NCI-H748 (cell line): ENCODE results near the gene AFMID.
"Not testable (repeated sequence)": the region's sequence is repeated elsewhere in the genome, so short reads cannot be mapped to it uniquely, and the experiment has no call there.

Experiments
- DNase-seq: peaks from one replicate; lab custom pipeline; 2025; ENCODE audit not compliant: unreplicated experiment; lab: John Stamatoyannopoulos, UW

AFMID gene, protein sequence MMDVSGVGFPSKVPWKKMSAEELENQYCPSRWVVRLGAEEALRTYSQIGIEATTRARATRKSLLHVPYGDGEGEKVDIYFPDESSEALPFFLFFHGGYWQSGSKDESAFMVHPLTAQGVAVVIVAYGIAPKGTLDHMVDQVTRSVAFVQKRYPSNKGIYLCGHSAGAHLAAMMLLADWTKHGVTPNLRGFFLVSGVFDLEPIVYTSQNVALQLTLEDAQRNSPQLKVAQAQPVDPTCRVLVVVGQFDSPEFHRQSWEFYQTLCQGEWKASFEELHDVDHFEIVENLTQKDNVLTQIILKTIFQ

DNA sequence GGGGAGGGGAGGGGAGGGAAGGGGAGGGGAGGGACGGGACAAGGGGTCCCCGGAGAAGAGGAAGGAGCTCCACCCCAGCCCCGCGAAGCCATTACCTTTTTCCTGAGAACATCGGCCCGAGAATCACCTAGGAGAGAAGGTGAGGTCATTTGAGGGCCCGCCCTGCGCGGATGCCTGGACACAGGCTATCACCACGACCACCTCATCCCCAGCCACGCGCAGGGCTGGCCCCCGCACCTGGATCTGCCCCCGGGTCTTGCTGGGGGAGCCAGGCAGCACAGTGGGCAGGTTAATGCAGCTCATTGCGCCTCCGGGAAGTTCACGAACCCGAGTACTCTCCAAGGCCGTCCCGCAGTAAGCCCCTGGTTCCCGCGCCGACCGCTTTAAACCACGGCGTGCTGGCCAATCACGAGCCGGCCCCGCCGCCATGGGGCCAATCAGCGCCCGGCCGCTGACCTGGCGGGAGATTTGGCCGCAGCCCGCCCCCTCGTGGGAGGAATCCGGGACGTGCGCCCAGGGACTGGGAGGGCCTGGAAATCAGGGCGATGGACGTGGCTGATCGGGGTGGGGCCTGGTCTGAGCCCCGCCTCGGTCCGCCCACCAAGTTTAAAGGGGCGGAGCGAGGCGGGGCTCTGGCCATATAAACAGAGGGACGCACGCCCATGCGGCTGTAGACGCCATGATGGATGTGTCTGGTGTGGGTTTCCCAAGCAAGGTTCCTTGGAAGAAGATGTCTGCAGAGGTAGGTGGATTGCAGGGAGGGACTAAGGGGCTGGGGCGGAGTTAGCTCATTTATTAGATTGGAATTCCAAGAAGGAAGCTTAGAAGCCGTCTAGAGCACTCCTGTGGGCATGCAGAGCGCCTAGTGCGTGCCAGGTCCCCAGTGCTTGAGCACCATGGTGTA, at the start of gene AFMID, which contains the start of gene TK1:
Gene AFMID, plus strand, starts transcription at position 671 of the 904 bp plus-strand sequence. Its CDS starts 9 bp downstream, at position 680.
Gene TK1, minus strand, starts transcription at position 361 of the 904 bp plus-strand sequence. Its CDS starts 58 bp downstream, at position 303.
- DNase-seq: peak; percentile 92

DNA sequence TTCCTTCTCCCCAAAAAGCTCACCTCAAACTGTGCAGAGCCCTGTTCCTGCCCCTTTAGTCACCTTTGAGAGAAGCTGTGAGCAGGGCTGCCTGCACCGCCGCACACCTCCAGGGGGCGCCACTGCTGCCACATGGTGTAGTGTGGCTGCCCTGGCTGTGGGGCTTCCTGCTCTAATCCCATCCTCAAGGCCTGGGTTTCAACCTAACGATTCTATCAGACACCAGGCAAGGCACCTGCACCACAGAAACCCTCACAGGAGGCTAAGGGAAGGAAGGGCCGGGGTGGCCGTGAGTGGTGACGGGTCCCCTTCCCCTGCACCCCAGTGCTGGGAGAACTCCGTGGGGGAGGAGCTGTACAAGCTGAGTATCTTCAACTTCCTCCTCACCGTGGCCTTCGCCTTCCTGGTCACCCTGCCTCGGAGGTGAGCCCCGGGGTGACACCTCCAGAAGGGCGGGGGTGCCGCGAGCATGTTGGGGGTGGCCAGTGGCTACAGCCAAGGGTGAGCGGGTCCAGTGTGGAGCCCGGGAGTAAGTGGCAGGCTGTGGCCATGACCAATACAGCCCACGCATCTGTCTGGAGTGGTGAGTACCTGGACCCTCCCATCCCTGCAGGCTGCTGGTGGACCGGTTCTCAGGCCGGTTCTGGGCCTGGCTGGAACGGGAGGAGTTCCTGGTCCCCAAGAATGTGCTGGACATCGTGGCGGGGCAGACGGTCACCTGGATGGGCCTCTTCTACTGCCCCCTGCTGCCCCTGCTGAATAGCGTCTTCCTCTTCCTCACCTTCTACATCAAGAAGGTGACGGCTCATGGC, 49.6 kb upstream of the AFMID start:
- no peak for DNase-seq

DNA sequence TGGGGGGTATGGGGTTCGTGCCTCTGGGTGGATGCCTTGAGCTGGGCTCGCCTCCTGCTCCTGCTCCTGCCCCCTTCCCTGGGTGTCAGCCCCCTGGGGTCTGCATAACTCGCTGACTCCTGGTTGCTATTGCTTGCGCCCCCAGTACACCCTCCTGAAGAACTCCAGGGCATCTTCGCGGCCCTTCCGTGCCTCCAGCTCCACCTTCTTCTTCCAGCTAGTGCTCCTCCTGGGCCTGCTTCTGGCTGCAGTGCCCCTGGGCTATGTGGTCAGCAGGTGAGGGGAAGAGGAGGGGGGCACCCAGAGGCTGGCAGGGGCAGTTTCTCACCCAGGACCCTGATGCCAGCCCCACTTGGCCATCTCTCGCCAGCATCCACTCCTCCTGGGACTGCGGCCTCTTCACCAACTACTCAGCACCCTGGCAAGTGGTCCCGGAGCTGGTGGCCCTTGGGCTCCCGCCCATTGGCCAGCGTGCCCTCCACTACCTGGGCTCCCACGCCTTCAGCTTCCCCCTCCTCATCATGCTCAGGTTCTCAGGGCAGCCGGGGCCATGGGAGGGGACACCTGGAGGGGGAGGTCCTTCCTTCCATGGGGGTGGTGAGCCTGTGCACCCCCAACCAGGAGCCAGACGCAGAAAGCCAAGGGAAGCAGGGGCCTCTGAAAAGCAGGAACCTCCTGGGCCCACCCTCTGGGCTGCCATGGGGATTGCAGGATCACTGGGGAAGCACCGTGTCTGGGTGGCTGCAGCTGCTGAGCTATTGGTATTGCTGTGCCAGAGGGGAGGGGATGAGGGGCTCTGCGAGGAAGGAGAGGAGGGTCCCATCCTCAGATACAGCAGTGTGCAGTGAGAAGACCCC, 48.7 kb upstream of the AFMID start:
- no peak for DNase-seq

DNA sequence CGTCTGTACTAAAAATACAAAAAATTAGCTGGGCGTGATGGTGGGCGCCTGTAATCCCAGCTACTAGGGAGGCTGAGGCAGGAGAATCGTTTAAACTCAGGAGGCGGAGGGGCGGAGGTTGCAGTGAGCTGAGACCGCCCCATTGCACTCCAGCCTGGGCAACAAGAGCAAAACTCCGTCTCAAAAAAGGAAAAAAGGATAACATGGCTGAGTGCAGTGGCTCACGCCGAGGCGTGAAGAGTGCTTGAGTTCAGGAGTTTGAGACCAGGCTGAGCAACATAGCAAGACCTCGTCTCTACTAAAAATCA, 47.3 kb upstream of the AFMID start:
- not testable (repeated sequence) for DNase-seq

DNA sequence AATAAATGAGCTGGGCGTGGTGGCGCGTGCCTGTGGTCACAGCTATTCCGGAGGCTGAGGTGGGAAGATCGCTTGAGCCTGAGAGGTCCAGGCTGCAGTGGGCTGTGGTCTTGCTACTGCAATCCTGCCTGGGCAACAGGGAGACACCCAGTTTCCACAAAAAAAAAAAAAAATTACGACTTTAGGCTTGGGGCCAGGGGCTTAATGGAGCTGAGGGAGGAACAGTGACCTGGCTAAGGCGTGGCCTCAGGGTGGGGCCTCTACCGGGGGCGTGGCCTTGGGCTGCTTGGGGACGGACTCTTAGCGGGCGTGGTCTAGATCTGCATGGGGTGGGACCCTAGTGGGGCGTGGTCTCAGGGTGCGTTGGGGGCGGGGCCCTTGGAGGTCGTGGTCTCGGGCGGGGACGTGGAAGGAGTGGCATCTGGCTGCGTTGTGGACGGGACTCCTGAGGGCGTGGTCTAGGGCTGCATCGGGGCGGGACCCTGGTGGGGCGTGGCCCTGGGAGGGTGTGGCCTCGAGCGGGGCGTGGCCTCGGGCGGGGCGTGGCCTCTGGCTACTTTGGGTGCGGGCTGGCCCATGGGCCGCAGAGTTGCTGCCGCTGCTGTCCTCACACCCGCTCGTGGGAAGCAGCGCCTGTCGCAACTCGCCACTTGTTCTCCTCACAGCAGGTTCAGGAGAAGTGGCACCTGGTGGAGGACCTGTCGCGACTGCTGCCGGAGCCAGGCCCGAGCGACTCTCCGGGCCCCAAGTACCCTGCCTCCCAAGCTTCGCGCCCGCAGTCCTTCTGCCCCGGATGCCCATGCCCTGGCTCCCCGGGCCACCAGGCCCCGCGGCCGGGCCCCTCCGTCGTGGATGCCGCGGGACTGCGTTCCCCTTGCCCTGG, 46.8 kb upstream of the AFMID start:
- DNase-seq: peak; percentile 90

DNA sequence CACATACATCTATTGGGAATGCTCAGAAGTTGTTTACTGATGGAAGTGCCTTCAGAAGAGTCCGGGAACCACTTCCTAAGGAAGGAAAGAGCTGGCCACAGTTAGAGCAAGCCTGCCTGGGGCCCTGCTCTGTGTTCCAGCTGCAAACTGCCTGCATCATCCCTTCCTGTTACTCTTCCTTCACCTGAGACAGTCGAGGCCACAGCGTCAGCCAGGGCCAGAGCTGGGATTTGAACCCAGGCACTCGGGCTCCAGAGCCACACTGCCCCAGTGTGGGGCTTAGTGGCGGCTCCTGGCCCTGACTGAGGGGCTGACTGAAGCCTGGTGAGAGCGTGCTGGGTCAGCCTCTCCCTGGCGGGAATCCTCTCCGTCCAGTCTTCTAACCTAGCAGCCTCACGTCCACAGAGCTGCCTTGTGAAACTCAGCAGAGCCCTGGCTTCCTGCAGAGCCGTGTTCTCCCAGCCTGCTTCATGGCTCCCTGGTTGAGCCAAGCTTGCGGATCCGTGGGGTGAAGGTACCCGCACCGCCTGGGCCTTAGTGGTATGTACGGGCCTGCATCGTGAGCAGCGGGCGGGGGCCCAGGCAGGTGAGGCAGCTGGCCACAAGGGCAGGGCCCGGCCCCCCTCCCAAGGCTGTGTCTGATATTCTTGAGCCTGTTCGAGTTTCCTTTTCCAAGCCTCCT, 45.6 kb upstream of the AFMID start:
- DNase-seq: no peak

DNA sequence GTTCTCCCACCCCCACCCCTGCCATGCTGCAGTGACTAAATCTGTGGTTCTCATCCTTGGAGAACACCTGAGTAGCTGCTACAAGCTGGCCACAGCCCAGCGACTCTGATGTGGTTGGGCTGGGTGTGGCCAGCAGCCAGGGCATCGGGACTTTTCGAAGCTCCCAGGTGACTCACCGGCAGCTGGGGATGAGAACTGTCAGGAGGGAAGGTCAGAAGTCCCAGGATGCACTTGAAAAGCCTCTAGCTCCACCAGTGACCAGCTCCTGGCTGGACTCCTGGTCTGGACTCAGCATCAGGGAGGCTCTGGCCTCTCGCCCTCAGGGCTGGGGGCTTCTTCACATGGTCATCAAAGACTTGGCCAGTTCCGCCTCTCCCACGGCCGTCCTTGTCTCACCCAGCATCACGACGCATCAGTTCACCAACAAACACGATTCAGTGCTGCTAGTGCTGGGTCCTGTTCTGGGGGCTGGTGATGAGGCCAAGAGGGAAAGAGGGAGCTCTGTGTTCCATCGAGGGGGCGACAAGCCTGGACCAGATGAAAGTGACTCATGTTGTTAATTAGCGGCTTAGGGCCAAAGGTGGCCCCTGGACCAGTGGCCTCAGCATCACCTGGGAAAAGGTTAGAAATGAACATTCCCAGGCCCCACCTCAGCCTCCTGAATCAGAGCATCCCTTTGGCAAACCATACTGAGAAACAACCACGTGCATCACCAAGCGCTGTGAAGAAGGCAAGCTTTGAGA, 44.9 kb upstream of the AFMID start:
- DNase-seq: no peak

DNA sequence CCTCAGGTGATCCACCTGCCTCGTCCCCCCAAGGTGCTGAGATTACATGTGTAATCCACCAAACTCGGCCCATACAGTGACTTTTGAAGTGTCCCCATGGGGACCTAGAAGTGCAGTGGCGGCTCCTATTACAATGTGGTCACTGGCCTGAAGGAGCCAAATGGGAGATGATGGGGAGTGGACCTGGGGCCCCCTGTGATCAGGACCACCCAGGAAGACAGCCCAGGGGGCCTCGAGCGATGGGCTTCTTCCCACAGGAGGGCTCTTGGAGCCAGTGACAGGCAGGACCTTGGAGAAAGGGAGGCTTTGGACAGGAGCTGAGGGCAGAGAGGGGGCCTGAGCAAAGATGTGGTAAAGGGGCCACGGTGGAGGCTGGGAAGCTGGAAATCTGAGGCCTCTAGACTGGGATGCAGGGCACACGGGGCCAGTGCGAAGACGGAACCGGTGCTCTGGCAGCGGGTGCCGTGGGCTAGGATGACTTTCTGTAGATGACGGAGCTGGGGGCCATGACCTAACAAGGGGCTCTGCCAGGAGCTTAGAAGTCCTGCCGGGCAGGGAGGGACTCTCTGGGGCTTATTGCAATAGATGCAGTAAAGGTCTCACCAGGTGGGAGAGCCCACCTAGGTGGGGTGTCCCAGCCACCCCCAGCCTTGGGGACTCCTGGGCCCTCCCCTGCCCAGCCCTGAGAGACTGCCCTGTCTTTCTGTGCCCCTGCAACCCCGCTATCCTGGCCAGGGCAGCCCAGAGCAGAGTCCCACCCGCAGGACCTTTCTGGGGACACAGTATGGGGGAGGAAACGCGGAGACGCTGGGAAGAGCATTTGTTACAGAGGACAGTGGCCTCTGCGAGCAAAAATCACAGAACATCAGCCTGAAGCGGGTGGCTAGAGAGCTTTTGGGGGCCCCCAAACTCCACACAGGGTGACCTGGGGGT, 43.7 kb upstream of the AFMID start:
- DNase-seq: no peak

DNA sequence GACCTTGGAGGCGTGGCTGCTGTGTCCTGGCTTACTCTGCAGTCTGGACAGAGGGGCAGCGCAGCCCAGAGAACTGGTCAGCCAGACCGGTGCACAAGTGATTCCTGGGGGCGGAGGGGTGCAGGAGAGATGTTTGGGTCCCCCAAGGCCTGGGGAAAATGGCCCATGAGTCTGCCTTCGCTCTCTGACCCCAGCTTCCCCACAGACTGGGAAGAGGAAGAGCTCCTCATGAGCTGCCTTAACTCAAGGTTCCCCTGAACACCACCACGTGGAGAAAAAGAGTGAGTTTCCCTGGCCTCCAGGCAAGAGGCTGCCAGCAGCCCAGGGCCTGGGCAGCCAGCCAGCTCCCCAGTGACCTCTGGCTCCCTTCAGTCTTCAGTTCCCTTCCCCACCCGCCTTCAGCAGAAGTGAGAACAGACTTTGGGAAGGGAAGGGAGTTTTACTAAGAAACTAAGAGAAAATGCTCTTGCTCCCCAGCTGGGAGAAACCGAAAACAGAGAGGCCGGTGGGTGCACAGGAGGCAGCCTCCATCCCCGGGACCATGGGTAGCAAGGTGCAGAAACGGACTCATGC, 42.9 kb upstream of the AFMID start:
- DNase-seq: no peak

DNA sequence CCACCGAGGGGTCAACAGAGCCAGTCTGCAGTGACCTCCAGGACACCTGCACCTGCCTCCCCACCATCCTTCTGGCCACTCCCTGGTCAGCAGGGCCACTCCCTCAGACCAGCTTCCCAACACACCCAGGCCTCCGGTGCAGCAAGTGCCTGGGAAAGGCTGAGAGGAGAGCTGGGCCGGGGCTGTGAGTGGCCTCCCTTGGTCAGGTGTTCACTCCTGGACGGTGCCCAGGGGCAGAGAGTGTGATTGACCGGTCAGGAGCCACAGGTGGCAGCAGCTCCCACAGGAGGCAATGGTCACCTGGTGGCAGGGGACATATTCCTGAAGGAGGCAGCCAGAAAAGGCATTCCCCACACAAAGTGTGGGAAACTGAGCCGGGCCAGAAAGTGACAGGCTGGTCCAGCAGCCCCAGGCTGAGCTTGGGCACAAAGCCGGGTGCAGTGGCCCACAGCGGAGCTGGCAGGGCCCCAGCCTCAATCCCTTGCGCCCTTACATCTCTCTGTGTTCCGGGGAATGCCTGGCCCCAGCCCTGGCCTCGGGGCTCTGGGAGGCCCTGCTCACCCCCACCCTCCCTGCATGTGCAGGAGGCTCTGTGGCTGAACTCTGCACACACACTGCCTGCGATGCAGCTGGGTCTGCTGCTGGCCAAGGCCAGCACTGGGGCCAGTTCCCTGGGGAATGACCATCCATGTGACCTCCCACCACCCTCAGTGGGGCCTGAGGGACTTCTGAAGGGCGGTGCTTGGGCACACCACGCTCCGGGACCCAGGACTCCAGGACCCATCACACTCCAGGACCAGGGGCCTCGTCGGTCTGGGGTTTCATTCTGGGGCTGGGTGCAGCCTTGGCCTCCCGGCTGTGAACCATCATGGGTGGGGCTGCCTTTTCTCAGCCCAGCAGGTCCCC, 42.2 kb upstream of the AFMID start:
- no peak for DNase-seq

DNA sequence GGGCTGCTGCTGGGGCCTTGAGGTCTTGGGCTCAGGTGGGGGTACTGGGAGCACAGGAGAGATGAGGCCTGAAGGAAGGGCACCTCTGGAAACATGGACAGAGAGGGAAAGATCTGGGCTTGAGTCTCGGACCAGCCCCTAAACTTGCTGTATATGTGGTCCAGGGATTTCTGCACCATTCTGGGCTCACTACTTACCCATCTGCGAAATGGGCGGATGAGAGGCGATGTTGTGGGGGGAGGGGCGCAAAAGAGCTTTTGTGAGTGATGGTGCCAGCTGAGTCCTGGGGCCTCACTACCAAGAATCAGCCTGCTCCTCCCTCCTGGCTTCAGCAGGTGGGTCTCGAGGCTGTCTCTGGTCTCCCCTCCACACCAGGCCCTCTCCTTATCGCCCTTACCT, 40.7 kb upstream of the AFMID start:
- DNase-seq: no peak

DNA sequence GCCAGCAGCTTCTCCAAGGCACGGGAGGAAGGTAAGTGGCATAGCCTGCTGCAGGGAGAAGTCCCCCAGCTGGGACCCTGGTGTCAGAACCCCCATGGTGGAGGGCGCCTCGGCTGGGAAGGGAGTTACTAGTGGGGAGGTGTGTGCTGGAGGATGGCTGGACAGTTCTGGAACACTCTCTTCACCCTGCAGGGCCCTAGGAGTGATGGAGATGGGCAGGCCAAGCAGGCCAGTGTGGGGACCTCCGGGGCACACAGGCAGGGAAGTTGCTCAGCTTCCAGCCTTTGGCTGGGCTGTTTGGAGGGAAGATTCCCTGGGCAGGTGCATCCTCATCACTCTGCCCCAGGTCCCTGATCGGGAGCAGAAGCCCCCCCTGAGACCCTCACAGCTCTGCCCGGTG, 40.3 kb upstream of the AFMID start:
- DNase-seq: no peak

DNA sequence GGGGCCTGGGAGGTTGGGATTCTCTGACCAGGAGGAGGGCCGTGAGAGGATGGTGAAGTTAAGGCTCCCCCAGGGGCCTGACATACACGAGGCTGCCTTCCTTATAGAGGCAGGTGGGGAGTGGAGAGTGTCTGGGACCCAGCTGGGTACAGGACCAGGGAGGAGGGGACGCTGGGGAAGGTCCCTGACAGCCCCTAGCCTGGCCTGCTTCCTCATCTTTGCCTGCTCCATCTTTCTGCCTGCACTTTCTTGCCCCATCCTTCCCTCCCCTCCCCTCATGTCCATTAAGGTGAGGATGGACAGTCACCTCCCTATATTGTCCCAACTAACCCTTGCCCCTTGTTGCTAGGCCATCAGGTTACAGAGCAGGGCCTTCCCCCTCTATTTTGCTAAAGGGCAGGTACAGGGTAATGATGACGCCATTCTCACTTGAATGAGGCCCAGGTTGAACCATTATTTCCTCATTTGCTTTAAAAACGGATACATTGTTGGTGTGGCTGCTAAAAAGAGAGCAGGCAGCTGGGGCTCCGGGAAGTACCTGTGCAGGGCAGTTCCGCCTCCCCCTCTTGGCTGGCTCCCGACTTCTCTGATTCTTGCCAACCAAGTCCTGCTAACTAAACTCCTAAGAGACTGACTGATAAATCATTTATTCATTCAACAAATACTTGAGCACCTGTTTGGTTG, 39.7 kb upstream of the AFMID start:
- DNase-seq: no peak

DNA sequence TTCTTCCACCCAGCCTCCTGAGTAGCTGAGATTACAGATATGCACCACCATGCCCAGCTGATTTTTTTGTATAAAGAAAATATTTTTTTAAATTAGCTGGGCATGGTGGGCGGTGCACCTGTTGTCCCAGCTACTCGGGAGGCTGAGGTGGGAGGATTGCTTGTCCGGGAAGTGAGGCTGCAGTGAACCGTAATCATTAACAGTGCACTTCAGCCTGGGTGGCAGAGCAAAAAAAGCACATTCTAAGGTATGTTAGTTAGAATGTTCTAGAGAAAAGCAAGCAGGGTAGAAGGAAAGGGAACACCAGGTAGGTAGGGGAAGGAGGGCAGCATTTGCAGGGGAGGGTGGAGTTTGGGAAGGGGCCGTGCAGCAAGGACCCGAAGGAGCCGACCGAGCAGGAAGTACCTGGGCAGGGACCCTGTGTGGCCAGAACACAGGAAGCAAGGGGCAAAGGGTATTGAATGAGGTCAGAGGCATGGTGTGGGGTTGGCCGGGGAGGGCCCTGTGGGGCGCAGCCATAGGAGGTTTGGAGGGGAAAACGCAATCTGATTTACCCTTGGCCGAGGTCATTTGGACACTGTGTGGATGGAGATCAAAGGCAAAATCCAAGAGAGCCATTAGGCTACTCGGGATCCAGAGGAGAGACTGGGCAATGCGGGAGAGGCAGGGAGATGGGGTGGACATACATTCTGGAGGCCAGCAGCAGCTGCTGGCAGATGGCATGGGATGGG, 38.7 kb upstream of the AFMID start:
- DNase-seq: no peak
